ENCODE results near the gene RAB40B. TPM values are rescaled to one million over a fixed set of nuclear protein-coding genes. Genes with fewer than 3 reads are reported as not detected.

RAB40B gene
- total RNA-seq, 1 donor from 2014 or later = 29.2 TPM

- no peaks in the 10 kb centered on the region for H3K27me3 ChIP-seq
- DNase-seq (ENCODE audit: extremely low spot score in 2 of 2) = no peak
- no peak overlapping the region for H3K4me3 ChIP-seq
- H3K27ac ChIP-seq = no peak overlapping the region
- peaks cover 5% of the 10 kb centered on the region for H3K4me1 ChIP-seq
- TF ChIP-seq POLR2A (IDR thresholded peaks at IDR 0.05) (no peak), CTCF (IDR thresholded peaks at IDR 0.05) (no peak), POLR2AphosphoS5 (IDR thresholded peaks at IDR 0.05; ENCODE audit: insufficient read depth in 1 of 2, low read depth in 1 of 2) (no peak)
- H3K9me3 ChIP-seq = no peaks in the 10 kb centered on the region
- intact Hi-C loops (cut with DNase I) = no loop called here
- peaks cover 0 to 8% of the 10 kb centered on the region in 2 donors for H3K36me3 ChIP-seq
Measured at GRCh38 chr17:82664276-82664575, 34.3 kb downstream of the RAB40B start.

DNA sequence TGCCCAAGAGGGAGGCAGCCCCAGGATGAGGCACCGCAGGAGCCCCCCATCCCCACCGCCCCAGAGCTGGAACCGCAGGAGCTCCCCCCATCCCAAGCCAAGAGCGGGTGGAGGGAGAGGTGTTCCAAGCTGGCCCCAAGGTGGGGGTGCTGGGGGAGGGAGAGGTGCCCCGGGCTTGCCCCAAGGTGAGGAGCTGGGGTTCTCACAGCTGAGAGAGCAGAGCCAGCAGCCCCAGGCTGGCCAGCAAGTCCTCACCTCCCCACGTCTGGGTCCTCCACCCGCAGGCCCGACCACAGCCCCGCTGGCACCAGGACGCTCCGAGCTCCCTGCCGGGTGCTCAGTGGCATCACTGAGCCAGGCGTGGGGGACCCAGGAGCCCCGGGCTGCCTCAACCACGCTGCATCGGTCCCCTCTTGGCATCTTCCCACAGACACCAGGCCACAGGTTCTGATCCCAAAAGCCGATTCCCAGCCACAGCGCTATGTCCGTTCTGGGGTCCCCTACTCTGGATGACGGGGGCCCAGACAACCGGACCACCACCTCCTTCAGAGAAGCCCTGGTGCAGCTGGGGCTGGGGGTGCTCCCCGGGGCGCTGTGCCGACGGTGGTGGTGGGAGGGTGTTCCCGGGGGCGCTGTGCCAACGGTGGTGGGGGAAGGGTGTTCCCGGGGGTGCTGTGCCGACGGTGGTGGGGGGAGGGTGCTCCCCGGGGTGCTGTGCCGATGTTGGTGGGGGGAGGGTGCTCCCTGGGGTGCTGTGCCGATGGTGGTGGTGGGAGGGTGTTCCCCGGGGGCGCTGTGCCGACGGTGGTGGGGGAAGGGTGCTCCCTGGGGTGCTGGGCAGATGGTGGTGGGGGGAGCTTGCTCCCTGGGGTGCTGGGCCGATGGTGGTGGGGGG, 34.9 kb downstream of the RAB40B start:
- H3K27ac ChIP-seq = no peak overlapping the region
- H3K4me3 ChIP-seq = no peak overlapping the region
- H3K4me1 ChIP-seq = peaks cover under 1% of the 10 kb centered on the region
- intact Hi-C loops (cut with DNase I) = no loop called here
- H3K27me3 ChIP-seq = no peaks in the 10 kb centered on the region
- TF ChIP-seq CTCF (IDR thresholded peaks at IDR 0.05) (no peak), POLR2AphosphoS5 (IDR thresholded peaks at IDR 0.05; ENCODE audit: insufficient read depth in 1 of 2, low read depth in 1 of 2) (no peak), POLR2A (IDR thresholded peaks at IDR 0.05) (no peak)
- no peak for DNase-seq (ENCODE audit: extremely low spot score in 2 of 2)
- peaks cover 0 to 10% of the 10 kb centered on the region in 2 donors for H3K36me3 ChIP-seq
- H3K9me3 ChIP-seq = no peaks in the 10 kb centered on the region

GRCh38 chr17:82662711-82663261, 35.7 kb downstream of the RAB40B start:
- Histone ChIP-seq H3K27ac (no peak overlapping the region), H3K36me3 (peaks cover 0 to 17% of the 10 kb centered on the region in 2 donors), H3K4me3 (no peak overlapping the region), H3K27me3 (no peaks in the 10 kb centered on the region), H3K4me1 (no peaks in the 10 kb centered on the region), H3K9me3 (no peaks in the 10 kb centered on the region)
- TF ChIP-seq POLR2A (IDR thresholded peaks at IDR 0.05) (no peak), CTCF (IDR thresholded peaks at IDR 0.05) (no peak)
- intact Hi-C loops (cut with DNase I) = no loop called here
- DNase-seq (ENCODE audit: extremely low spot score in 2 of 2) = no peak

DNA sequence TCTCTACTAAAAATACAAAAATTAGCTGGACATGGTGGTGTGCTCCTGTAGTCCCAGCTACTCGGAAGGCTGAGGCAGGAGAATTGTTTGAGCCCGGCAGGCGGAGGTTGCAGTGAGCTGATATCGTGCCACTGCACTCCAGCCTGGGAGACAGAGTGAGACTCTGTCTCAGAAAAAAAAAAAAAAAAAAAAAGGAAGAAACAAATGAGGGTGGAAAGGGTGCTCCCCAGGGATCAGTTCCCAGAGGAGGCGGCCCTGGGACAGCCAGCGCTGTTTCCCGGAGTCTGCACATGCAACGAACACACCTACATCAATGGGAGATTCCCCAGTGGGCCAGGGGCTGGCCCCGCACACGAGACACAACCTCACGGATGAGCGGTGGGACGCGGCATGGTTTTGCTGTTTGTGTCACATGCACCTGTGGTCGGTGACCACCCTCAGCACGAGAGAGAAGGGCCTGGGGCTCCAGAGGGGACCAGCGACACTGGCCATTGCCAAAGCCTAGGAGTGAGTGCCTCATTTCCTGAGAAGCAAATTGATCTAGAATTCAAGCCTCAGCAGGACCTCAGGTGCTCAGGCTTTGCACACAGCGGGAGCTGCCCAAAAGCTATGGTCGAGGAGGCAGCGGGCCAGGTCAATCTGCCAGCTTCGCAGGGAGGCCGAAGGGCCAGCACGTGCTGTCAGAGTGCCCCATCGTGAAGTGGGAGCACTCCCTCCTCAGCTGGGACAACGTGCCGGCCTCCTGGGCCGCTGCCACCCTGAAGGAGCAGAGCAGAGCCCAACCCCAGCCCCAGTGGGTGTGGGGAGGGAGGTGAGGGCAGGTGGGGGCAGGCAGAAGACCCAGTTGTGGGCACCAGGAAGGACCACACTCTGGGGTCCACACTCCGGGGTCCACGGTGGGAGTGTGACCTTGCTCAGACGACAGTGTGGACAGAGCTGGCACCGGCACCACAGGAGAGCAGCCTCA, 36.5 kb downstream of the RAB40B start:
- H3K4me1 ChIP-seq = no peaks in the 10 kb centered on the region
- H3K4me3 ChIP-seq = no peak overlapping the region
- no peaks in the 10 kb centered on the region for H3K9me3 ChIP-seq
- peaks cover 0 to 17% of the 10 kb centered on the region in 2 donors for H3K36me3 ChIP-seq
- intact Hi-C loops (cut with DNase I) = no loop called here
- no peaks in the 10 kb centered on the region for H3K27me3 ChIP-seq
- TF ChIP-seq CTCF (IDR thresholded peaks at IDR 0.05) = no peak
- no peak for TF ChIP-seq POLR2AphosphoS5 (IDR thresholded peaks at IDR 0.05; ENCODE audit: insufficient read depth in 1 of 2, low read depth in 1 of 2)
- no peak for TF ChIP-seq POLR2A (IDR thresholded peaks at IDR 0.05)
- no peak overlapping the region for H3K27ac ChIP-seq
- no peak for DNase-seq (ENCODE audit: extremely low spot score in 2 of 2)

Measured in vagina (tissue), 2 donors.